HG03342 (cell line): Measurements from ENCODE around the gene LCNL1.
A peak's percentile ranks its signal among the peaks of the same experiment; 100 is the strongest.
"Not testable (repeated sequence)": the region's sequence is repeated elsewhere in the genome, so short reads cannot be mapped to it uniquely, and the experiment has no call there.

Experiments used
- ATAC-seq: cut with Tn5 transposase; IDR thresholded peaks from one replicate; pipeline ENCODE4 v1.9.1; 2021; ENCODE audit warnings: mild to moderate bottlenecking, moderate library complexity; ENCODE audit not compliant: unreplicated experiment

The LCNL1 gene

GRCh38 chr9:136990242-136990911 lies 7.6 kb downstream of the LCNL1 start:
- no peak for ATAC-seq

- peak; percentile 78 for ATAC-seq
Measured at GRCh38 chr9:136991993-136992818, 9.4 kb downstream of the LCNL1 start, which contains the start of gene PAXX. Gene PAXX, plus strand, starts transcription at chr9:136992422. Its CDS starts 22 bp downstream, at chr9:136992444.

- no peak for ATAC-seq
Measured at GRCh38 chr9:136992819-136993369, 10.1 kb downstream of the LCNL1 start.

DNA sequence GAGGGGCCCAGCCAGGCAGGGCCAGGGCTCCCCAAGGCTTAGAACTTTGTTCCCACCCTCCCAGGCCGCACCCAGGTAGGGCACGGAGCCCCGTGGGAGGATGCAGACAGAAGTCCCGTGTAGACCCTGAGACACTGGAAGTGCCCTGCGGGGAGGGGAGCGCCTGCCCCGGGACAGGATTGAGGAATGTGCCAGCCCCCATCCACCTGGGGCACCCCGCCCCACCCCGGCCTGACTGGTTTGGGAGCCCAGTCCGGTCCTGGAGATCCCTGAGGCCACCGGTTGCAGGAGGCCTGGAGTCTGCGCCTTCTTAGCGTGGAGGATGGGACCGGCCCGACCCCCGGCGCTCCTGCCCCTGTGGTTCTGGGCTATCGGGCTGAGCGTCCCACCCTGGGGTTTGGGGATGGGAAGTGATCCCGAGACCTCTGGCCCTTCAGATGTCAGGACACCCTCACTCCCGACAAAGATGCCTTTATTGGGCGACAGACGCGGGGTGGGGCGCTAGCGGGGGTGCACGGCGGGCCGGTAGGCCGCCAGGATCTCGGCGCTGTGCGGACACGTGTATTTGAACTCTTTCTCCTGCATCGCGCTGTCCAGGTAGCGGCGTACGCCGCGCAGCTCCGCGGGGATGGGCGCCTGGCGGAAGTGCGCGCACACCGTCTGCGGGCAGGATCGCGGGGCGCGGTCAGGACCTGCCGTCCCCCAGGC lies 11.5 kb downstream of the LCNL1 start:
- ATAC-seq = no peak

- ATAC-seq = no peak
Measured at GRCh38 chr9:136994888-136995230, 12.1 kb downstream of the LCNL1 start.

DNA sequence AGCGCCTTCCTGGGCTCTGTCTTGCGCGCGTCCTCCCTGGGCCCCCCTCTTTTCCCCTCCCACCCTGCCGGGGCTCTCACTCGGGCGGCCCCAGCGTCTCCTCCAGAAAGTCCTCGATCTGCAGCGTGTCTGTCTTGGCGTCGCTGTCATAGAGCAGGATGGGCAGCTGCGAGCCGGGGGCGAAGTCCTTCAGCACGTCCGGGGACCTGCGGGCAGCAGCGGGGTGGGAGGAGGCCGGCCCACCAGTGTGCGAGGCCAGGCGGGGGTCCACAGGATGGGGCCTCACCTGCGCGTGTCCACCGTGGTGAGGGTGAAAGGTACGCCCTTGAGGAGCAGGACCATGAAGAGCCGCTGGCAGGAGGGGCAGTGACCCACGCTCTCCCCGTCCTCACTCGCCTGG lies 12.6 kb downstream of the LCNL1 start:
- ATAC-seq = no peak

DNA sequence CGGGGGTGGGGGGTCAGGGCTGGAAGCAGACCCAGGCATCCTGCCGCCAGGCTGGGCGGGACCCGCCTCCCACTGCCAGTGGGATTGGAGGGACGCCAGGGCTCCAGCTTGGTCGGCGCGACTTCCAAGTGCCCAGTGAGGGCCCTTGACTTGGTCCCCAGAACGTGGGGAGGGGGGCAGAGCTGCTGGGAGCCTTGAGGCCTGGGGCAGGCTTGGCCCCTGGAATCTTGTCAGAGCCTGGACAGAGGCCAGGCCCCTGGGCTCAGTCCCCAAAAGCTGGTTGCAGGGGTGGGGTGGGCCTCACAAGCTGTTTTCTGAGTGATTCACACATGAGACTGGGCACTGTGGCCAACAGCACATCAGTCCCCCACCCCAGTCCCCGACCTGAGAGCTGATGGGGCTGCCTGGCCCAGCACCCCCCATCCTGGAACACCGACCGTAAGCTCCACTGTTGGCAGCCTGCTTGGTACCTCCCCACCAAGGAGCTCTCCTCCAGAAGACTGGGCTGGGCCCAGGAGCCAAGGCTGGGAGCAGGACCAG lies 13.0 kb downstream of the LCNL1 start:
- no peak for ATAC-seq

DNA sequence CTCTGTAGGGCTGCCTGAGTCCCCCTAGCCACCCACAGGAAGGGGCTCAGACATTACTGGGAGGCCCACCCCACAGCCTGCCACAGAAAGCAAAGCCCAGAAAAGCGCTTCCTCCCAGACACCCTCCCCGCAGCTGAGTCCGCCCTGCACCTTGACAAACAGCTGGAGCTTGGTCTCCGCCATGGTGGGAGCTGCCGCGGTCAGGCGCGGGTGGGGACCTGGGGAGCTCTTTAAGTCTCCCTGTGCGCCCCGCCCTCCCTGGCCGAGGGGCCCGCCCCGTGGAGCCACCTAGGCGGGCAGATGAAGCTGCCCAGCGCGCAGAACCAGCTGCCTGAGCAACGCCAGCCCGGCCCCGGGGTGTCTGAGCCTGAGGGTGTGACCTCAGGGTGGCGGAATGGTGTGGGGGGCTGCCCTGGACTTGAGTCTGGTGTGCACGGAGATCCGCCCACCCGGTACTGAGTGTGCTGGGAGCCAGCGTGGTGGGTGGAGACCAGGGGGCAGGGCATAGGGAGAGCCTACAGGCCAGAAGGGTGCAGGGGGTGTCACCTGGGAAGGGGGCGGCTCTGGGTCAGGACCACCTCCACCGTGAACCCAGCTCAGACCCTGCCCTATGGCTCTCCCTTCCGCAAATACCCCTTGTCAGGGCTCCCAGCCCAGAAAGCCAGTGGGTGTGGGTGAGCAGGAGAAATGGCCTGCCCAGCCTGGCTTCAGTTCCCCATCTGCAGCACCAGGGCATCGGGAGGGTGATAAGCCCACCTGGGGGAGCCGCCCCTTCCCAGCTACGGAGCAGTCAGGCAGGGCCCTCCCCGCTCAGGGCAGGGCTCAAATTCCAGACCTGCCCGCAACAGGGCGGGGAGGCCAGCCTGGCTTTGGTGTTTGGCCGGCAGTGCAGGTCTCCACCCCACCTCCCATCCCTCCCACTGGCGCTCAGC lies 13.8 kb downstream of the LCNL1 start, which contains the start of gene CLIC3:
Gene CLIC3 (minus strand): TSS at position 208 of the 932 bp plus-strand sequence. CDS start 25 bp downstream, at position 183.
- ATAC-seq = no peak

GRCh38 chr9:136997371-136997770 lies 14.6 kb downstream of the LCNL1 start:
- no peak for ATAC-seq

DNA sequence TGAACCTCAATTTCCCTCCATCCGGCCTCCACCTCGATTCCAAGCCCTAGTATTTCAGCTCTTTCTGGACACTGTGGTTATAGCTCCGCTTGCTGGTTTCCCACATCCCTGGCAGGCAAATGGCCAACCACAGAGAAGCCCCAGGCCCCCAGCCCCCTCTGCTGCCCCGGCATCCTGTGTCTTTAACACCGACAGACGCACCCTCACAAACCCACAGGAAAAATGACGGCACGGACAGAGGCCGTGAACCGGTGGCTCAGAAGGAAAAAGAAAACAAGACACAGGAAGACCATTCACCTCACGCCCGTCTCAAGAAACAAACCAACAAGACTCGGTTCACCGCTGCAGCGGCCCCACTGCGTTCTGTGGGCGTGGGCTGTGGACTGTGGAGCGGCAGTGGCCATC lies 15.0 kb downstream of the LCNL1 start:
- ATAC-seq = no peak

GRCh38 chr9:137000177-137000930 lies 17.6 kb downstream of the LCNL1 start:
- ATAC-seq = peak; percentile 69

- no peak for ATAC-seq
Measured at GRCh38 chr9:137001857-137002645, 19.3 kb downstream of the LCNL1 start.

GRCh38 chr9:137002646-137003041 lies 19.9 kb downstream of the LCNL1 start:
- ATAC-seq = no peak

GRCh38 chr9:137004285-137004684 lies 21.5 kb downstream of the LCNL1 start:
- ATAC-seq = not testable (repeated sequence)

DNA sequence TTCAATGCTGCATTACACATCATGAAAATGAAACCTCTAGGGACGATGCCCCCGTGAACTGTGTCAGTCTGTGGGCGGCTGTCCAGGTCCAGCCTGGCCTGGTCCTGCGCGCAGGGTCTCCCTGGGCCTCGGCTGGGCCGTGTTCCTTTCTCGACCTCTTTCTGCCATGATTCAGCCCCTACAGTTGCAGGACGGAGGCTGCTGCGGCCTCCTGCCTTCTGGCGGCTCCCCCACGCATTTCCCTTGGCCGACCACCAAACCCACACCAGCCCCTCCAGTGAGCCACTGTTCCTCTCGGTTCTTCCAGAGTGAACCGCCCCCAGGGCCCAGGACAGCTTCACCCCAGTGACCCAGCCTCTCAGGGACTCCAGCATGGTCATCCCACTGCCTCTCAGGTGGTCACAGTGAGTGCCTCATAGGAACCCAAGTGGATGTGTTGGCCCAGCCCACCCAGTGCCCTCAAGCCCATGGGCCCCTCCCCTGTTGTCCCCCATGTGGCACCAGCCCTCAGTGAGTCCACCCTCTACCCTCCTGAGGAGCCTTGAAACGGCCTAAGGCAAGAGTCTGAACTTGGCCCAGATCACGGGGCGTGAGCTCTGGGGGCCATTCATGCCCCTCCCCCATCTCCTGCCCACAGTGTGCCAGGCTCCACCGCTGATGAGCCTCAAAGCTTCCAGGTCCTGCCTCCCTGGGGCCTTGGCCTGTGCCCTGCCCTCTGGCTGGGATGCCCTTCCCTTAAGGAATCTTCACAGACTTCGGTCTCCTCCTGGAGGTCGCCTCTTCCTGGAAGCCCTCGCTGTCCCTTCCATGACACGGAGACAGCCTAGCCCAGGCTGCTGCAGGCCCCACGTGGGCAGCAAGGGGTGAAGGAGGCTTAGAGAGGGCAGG lies 23.6 kb downstream of the LCNL1 start:
- no peak for ATAC-seq

DNA sequence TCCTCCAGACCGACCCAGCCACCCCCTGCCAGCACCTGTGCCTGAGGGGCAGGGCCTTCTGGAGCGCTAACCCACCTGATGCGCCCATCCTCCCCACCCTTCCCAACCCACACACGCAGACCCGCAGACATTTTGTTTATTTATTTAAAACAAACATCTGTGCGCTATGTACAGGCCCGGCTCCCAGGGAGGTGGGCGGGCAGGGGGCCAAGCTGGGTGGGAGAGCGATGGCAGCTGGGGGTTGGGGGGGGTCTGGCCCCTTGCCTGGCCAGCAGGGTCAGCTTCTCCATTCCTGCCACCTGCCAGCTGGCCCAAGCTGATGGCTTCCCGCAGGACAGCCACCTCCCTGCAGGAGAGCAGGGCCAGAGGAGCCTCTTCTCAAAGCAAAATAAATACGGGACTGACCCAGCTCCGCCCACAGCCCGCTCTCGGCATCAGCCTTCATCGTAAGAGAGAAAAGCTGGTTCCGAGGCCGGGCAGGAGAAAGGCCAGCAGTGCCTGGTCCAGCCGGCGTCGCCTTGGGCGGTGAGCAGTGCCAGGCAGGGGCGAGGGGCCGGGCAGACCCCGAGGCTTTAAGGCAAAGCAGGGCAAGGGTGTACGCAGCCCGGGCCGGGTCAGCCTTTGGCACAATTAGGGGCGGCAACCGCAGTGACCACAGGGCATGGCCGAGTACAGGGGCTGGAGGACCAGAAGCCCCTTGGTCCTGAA lies 24.5 kb downstream of the LCNL1 start:
- no peak for ATAC-seq

DNA sequence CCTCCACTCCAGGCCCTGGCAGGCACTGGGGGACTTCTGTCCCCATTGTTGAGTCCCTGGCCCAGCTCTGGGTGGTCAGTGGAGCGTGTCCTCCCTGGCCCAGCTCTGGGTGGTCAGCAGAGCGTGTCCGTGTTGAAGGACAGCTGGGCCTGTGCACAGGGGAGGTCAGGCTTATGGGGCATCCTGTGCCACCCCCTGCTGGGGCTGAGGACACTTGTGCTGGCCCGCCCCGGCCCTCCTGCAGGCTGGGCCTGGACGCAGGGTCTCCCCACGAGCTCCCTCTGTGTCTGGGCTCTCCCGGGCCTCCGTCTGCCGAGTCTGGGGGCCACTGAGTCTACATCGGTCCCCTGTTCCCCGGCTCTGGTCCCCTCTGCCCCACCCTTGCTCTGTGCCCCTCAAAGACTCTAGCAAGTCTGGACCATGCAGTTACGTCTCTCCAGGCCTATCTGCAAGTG lies 25.1 kb downstream of the LCNL1 start:
- ATAC-seq = no peak
